Heart left ventricle (tissue), 16 donors: Measurements from ENCODE around the gene ATP6V1A. TPM values are rescaled to one million over a fixed set of nuclear protein-coding genes. Genes with fewer than 3 reads are reported as not detected.

Experiments
- ATAC-seq, 4 donors: fragments of 200-7000 bp; cut with Tn5 transposase; one replicate each; pipeline ENCODE4 v1.9.1; 2020 to 2022; ENCODE audit warnings: moderate library complexity in 4 of 4, mild to moderate bottlenecking in 3 of 4, moderate number of reproducible peaks in 1 of 4
- DNase-seq, 5 donors: peaks; one replicate each; pipeline ENCODE4 v3.0.0-alpha.2; 2020
- H3K27ac ChIP-seq, 12 donors: fragments of 200-600 bp; sonication (generic) in 4 of 12; one replicate each; pipeline versions ENCODE4 v1.5.0 to v1.8.0; 2016 to 2022; ENCODE audit warnings: mild to moderate bottlenecking in 2 of 12
- H3K27me3 ChIP-seq, 9 donors: fragments of 200-600 bp; sonication (generic) in 2 of 9; one replicate each; pipeline versions ENCODE4 v1.5.1 to v1.8.0; 2016 to 2022; ENCODE audit warnings: mild to moderate bottlenecking in 3 of 9
- H3K36me3 ChIP-seq, 9 donors: fragments of 200-600 bp; sonication (generic) in 2 of 9; one replicate each; pipeline versions ENCODE4 v1.5.0 to v1.8.0; 2018 to 2022; ENCODE audit warnings: mild to moderate bottlenecking in 2 of 9
- H3K4me1 ChIP-seq, 12 donors: fragments of 200-600 bp; sonication (generic) in 4 of 12; one replicate each; pipeline versions ENCODE4 v1.5.0 to v1.8.0; 2016 to 2022; ENCODE audit warnings: mild to moderate bottlenecking in 3 of 12
- H3K4me3 ChIP-seq, 12 donors: fragments of 200-600 bp; sonication (generic) in 4 of 12; one replicate each; pipeline versions ENCODE4 v1.5.0 to v1.8.0; 2017 to 2022; ENCODE audit warnings: mild to moderate bottlenecking in 9 of 12, moderate library complexity in 4 of 12
- H3K9me3 ChIP-seq, 12 donors: fragments of 200-600 bp; sonication (generic) in 4 of 12; one replicate each; pipeline versions ENCODE4 v1.5.0 to v1.8.0; 2016 to 2022; ENCODE audit warnings: mild to moderate bottlenecking in 1 of 12
- POLR2A ChIP-seq, 2 donors: fragments of 450-650 bp; IDR thresholded peaks; one replicate each; pipeline ENCODE4 v1.6.1; 2017; ENCODE audit warnings: antibody characterized with exemption in 2 of 2, mild to moderate bottlenecking in 2 of 2, moderate library complexity in 2 of 2
- WGBS, 4 donors: extraction: QIAGEN DNeasy Blood & Tissue Kit in 2 of 4; methylation state at CpG; one replicate each; pipeline versions ENCODE4 v1.1.5 to v1.1.7; 2013 to 2018; 5-methylcytosine and 5-hydroxymethylcytosine counted together
- intact Hi-C, 10 donors: fragments of 100-400 bp; cut with DNase I; formaldehyde crosslinking; loops; one replicate each; pipeline versions ENCODE4 v1.11.1 to v1.14.2; 2022
- polyA plus RNA-seq, 2 donors: library from polyadenylated mRNA; stranded (reverse); fragments of 200-250 nt; gene quantifications; one replicate each; pipeline ENCODE4 v1.2.3, GENCODE V29; 2013
- total RNA-seq, 9 donors: library from RNA; depleted of rRNA in 2 of 9; stranded (reverse); fragments of >200 nt in 2 of 9; fragmentation: NEBNext Ultra II Directional in 3 of 9; extraction: Animal tissue kit (Norgen Biotek cat#: 25700) in 3 of 9; gene quantifications; one replicate each; pipeline versions ENCODE4 v1.1.0 to v1.2.4, GENCODE V29; 2016 to 2023
- TF ChIP-seq, protein P1 (sequence below), 12 donors: fragments of 200-600 bp; sonication (generic) in 4 of 12; IDR thresholded peaks; one replicate each; pipeline versions ENCODE4 v1.5.0 to v1.8.0; 2018 to 2022; ENCODE audit warnings: antibody characterized with exemption in 12 of 12, mild to moderate bottlenecking in 5 of 12
- donor health status: ischemic (EF 13 %, LVEDD 7.1; RV severe dilation, severe dysfunction).
- donor health status: healthy with polysubstance abuse.
- donor health status: DM: no; HTN: yes; CAD: no.
- donor health status: DM: no; HTN: no; CAD: no.
- donor health status: ischemic (EF 25% LVEDD 6.9; RV normal size, moderate dysfunction).
- donor health status: ischemic (EF 25% LVEDD 5.7; RV mildly dilated, moderate dysfunction).
- donor health status: healthy.
- donor health status: DM: yes; HTN: yes; CAD: no.
- donor health status: ischemic (EF 35%, LVEDD 5.7; RV mildly dilated, moderate dysfunction).
- donor health status: nonischemic (EF 11% LVEDD 7.7; RV severe dilation, severe dysfunction).
- donor health status: DM: yes; HTN: yes; CAD: no.
- donor health status: PGD.
- donor health status: ischemic (EF 29% LVEDD 5.4; RV normal size, mild dysfunction).
- donor health status: nonischemic (EF 23%, LVEDD 6.1; RV moderate dilation, normal function).

Gene ATP6V1A
- total and polyA plus RNA-seq, 11 donors: 5.9 to 66.8 (median 19.0) TPM

DNA sequence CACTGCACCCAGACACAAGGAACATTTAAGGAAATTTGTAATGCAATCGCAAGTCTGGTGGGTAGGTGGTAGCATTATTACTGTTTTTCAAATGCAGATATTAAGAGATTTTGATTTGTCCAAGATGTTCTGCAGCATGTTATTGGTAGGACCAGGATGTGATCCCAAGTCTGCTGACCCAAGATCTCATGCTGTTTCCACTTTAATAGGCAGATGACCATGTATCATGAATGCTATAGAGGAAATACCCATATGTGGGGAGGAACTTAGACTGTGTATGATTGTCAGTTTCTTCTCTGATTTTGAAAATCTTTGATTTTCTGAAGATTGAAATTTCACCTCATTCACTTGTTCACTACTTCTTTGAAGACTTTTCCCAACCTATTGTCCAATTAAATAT lies 28.7 kb downstream of the ATP6V1A start:
- Histone ChIP-seq H3K9me3 (no peaks in the 10 kb centered on the region), H3K27ac (no peak overlapping the region), H3K36me3 (peaks cover 0 to 21% (median 4%) of the 10 kb centered on the region in 9 donors), H3K4me3 (no peak overlapping the region), H3K27me3 (no peaks in the 10 kb centered on the region), H3K4me1 (peaks cover 0 to 12% (median 0%) of the 10 kb centered on the region in 12 donors)
- TF ChIP-seq, protein P1, sequence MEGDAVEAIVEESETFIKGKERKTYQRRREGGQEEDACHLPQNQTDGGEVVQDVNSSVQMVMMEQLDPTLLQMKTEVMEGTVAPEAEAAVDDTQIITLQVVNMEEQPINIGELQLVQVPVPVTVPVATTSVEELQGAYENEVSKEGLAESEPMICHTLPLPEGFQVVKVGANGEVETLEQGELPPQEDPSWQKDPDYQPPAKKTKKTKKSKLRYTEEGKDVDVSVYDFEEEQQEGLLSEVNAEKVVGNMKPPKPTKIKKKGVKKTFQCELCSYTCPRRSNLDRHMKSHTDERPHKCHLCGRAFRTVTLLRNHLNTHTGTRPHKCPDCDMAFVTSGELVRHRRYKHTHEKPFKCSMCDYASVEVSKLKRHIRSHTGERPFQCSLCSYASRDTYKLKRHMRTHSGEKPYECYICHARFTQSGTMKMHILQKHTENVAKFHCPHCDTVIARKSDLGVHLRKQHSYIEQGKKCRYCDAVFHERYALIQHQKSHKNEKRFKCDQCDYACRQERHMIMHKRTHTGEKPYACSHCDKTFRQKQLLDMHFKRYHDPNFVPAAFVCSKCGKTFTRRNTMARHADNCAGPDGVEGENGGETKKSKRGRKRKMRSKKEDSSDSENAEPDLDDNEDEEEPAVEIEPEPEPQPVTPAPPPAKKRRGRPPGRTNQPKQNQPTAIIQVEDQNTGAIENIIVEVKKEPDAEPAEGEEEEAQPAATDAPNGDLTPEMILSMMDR (IDR thresholded peaks at IDR 0.05): no peak
- TF ChIP-seq POLR2A (IDR thresholded peaks at IDR 0.05): no peak
- WGBS, 4 donors: 80 to 100% (median 97%) methylated on average over 1 of the region's 1 CpG
- intact Hi-C loops: no loop called here
- ATAC-seq: no peak
- DNase-seq: no peak

DNA sequence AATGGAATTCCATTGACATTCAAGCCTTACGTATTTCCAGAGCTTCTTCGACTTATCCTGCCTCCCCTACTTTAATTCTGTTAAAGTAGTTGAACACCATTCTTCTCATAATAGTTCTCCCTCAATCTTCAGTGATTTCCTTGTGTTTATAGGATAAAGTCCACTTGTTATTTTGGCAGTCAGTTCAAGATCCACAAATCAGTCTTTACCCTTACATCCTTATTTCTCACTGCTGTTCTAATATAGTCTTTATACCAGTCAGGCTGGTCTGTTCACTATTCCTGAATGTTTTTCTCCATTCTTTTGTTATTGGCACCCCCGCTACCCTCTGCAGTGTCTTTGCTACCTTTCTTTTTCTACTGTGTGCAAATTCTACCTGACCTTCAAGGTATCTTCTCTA lies 29.7 kb downstream of the ATP6V1A start:
- no peak for ATAC-seq
- no peak for TF ChIP-seq POLR2A (IDR thresholded peaks at IDR 0.05)
- TF ChIP-seq, protein P1 (IDR thresholded peaks at IDR 0.05): no peak
- Histone ChIP-seq H3K9me3 (no peaks in the 10 kb centered on the region), H3K4me1 (peaks cover 0 to 14% (median 0%) of the 10 kb centered on the region in 12 donors), H3K27ac (no peak overlapping the region), H3K27me3 (no peaks in the 10 kb centered on the region), H3K36me3 (peaks cover 0 to 31% (median 4%) of the 10 kb centered on the region in 9 donors), H3K4me3 (no peak overlapping the region)
- intact Hi-C loops: no loop called here
- DNase-seq: no peak
- WGBS, 4 donors: 91 to 96% (median 94%) methylated on average over 3 of the region's 3 CpGs

DNA sequence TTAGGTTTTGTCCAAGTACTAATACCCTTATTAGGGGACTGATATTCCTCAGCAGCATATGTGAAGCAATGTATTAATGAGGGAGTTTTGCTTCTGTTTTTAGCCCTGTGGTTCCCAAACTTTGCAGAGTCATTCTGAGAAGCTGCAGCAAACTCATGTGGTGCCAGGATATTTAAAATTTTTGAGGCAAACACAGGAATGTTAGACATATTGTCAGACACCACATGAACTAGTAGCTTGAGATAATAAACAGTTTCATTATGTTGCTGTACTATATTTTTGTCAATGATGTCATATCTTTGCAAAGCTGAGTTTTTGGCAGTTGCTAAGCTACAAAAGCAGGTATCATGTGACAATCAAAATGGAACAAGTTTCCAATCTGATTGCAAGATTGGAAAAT lies 36.6 kb downstream of the ATP6V1A start:
- Histone ChIP-seq H3K27me3 (no peaks in the 10 kb centered on the region), H3K36me3 (peaks cover 0 to 65% (median 38%) of the 10 kb centered on the region in 9 donors), H3K4me3 (peak overlapping the region in 2 of 12 donors; percentile 1 to 19), H3K9me3 (no peaks in the 10 kb centered on the region), H3K27ac (peak overlapping the region in 8 of 12 donors; percentile 2 to 74 (median 27)), H3K4me1 (peaks cover 0 to 36% (median 12%) of the 10 kb centered on the region in 12 donors)
- intact Hi-C loops: loop anchor here in 2 of 10 donors (5.0 kb wide), 1 partner anchor 36 kb away; the partner anchor contains the start of genes ATP6V1A (in 2 of the 2) and NAA50 (in 2 of the 2)
- DNase-seq (no peak), ATAC-seq (peak in 1 of 4 donors; percentile 37)
- TF ChIP-seq, protein P1 (IDR thresholded peaks at IDR 0.05): no peak

DNA sequence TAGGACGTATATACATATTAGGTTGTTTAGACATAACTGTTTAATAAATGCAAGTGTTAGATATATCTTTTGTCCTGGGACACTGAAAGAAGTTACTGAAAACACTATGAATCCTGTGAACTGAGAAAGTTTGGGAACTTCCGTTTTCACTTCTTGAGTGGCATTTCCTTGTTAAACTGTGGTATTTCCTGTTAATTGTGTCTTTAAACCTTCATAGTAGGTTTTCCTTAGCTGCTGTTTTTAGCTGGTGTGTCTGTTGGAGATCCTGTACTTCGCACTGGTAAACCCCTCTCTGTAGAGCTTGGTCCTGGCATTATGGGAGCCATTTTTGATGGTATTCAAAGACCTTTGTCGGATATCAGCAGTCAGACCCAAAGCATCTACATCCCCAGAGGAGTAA lies 37.1 kb downstream of the ATP6V1A start:
- H3K27ac ChIP-seq: peak overlapping the region in 9 of 12 donors; percentile 2 to 74 (median 25)
- intact Hi-C loops: loop anchor here in 2 of 10 donors (5.0 kb wide), 1 partner anchor 37 kb away; the partner anchor contains the start of genes ATP6V1A (in 2 of the 2) and NAA50 (in 2 of the 2)
- TF ChIP-seq POLR2A (IDR thresholded peaks at IDR 0.05): no peak
- TF ChIP-seq, protein P1 (IDR thresholded peaks at IDR 0.05): no peak
- no peaks in the 10 kb centered on the region for H3K27me3 ChIP-seq
- H3K4me3 ChIP-seq: peak overlapping the region in 2 of 12 donors; percentile 1 to 19
- ATAC-seq (peak in 1 of 4 donors; percentile 39), DNase-seq (no peak)
- peaks cover 0 to 69% (median 42%) of the 10 kb centered on the region in 9 donors for H3K36me3 ChIP-seq
- WGBS, 4 donors: 51 to 61% (median 56%) methylated on average over 4 of the region's 4 CpGs
- H3K4me1 ChIP-seq: peaks cover 0 to 36% (median 12%) of the 10 kb centered on the region in 12 donors
- no peaks in the 10 kb centered on the region for H3K9me3 ChIP-seq
